ENCODE results near the gene GMEB2.

GMEB2 gene

GRCh38 chr20:63558804-63559484 is 68.0 kb downstream of the GMEB2 start:
- no peak for DNase-seq (ENCODE audit: low spot score)

DNA sequence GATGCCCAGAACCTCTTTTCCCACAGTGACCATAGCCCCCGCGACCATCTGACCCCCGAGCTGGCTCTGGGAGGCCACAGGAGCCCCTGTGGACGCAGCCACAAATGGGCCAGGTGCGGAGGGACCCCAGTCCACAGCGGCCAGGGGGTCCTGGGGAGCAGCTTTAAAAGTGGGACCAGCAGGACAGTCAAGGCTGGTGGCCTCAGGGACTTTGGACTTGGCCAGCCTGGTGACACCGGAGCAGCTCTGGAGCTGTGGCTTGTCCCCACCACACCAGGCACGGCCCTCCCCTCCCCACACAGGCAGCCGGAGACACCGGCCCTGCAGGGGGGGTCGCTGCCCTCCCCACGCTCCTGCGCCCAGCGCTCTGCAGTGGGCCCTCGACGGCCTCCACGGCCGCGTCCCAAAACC is 69.4 kb downstream of the GMEB2 start:
- DNase-seq (ENCODE audit: low spot score), result no peak

GRCh38 chr20:63556873-63557478 is 69.9 kb downstream of the GMEB2 start:
- DNase-seq (ENCODE audit: low spot score), result no peak

GRCh38 chr20:63555661-63556381 is 71.1 kb downstream of the GMEB2 start:
- DNase-seq (ENCODE audit: low spot score), result no peak

DNA sequence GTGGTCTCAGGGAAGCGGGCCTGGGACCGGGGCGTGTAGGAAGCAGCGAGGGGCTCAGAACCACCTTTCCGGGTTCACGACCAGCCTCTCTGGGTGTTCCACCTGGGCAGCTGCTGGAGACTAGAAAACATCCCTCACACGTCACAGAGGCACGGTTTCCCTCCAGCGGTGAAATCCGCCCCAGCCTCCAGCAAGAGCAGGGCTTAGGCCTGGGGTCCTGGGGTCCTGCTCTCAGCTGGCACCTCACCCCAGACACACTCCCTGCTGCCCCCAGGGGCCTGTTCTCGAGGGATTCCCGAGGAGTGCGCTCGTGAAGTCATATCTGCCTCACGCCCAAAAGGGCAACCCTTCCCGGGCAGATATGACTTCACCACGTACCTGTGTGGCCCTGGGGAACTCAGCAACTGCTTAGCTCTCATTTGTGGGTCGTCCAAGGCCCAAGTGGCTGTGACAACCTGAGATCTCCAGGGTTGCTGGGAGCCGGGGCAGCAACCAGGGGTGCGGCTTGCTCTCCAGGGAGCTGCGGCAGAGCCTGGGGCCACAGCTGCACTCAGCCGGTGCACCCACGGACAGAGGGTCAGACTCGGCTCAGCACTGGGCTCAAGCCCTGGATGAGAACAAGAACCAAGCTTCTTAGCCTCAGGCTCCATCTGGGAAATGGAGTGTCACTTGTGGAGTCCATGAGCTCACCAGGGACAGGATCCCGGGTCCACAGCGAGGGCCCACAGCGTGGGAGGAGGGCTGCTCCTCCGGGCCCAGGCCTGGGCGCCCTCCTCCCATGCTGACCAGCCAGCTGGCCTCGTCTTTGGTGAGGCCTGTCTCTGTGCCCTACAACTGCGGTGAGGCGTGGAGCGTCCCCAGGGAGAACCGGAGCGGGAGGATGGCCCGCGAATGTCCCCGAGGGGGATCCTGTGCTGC is 72.3 kb downstream of the GMEB2 start:
- DNase-seq (ENCODE audit: low spot score), result no peak

GRCh38 chr20:63553933-63554290 is 73.0 kb downstream of the GMEB2 start, which contains the start of gene FNDC11:
TSS of gene FNDC11 (plus strand) at chr20:63554159. CDS start at chr20:63555664, 1,505 bp downstream.
- DNase-seq (ENCODE audit: low spot score), result no peak

DNA sequence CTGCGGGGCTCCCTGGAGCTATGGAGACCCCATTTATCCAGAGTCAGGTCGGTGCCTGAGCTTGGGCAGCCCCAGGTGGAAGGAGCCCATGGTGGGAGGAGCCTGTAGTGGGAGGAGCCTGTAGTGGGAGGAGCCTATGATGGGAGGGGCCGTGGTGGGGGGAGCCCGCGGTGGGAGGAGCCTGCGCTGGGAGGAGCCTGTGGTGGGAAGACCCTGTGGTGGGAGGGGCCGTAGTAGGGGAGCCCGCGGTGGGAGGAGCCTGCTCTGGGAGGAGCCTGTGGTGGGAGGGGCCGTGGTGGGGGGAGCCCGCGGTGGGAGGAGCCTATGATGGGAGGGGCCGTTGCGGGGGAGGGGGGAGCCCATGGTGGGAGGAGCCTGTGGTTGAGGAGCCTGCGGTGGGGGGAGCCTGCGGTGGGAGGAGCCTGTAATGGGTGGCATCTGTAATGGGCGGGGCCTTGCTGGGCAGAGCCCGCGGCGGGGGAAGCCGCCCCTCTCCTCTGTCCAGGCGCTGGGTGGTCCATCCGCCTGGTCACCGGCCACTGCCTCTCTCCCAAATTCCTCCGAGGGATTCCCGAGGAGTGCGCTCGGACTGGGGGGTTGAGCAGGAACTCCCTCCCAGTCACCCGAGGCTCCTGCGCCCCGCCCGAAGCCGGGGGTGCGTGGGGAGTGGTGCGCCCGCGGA is 73.5 kb downstream of the GMEB2 start:
- DNase-seq (ENCODE audit: low spot score), result peak; percentile 85

DNA sequence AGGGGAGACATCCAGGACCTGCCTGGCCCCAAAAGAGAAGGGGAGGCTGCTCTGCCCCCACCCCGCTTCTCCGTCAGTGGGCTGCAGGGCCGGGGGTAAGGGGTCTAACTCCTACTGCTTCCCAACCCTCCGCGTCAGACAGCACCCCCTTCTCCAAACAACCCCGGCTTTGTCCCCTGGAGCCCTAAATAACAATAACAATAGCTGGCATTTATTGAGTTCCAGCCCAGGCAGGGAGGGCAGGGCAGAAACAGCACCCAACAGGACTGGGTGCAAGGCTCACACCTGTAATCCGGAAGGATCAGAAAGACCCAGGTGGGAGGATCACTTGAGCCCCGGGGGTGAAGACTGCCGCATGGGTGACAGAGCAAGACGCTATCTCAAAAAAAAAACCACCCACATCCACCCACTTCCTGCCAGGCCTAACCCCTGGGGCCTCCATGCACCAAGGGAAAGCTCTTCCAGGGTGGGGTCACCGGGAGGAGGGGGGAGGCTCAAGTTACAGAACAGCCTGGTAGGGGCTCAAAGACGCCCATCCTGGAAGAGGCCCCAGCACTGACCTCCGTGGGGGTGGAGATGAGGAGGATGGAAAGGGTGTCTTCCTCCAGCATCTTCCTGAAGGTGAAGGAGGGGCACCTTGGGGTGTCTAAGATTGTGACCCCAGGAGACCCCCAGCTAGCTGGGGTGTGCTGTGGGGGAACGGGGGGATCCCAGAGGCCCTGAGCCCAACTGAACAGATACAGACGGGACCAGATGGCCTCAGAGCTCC is 74.2 kb downstream of the GMEB2 start:
- no peak for DNase-seq (ENCODE audit: low spot score)

GRCh38 chr20:63551068-63551467 is 75.8 kb downstream of the GMEB2 start:
- DNase-seq (ENCODE audit: low spot score), result no peak

- DNase-seq (ENCODE audit: low spot score), result no peak
These were observed 77.1 kb downstream of the GMEB2 start for GRCh38 chr20:63549679-63550282.

GRCh38 chr20:63549019-63549418 is 77.9 kb downstream of the GMEB2 start:
- DNase-seq (ENCODE audit: low spot score), result no peak

GRCh38 chr20:63548542-63548941 is 78.4 kb downstream of the GMEB2 start:
- no peak for DNase-seq (ENCODE audit: low spot score)

- no peak for DNase-seq (ENCODE audit: low spot score)
These were observed 79.0 kb downstream of the GMEB2 start, which contains the start of gene SRMS for GRCh38 chr20:63547725-63548480. TSS of gene SRMS (minus strand) at chr20:63547749. CDS start at chr20:63547463, 286 bp downstream.

DNA sequence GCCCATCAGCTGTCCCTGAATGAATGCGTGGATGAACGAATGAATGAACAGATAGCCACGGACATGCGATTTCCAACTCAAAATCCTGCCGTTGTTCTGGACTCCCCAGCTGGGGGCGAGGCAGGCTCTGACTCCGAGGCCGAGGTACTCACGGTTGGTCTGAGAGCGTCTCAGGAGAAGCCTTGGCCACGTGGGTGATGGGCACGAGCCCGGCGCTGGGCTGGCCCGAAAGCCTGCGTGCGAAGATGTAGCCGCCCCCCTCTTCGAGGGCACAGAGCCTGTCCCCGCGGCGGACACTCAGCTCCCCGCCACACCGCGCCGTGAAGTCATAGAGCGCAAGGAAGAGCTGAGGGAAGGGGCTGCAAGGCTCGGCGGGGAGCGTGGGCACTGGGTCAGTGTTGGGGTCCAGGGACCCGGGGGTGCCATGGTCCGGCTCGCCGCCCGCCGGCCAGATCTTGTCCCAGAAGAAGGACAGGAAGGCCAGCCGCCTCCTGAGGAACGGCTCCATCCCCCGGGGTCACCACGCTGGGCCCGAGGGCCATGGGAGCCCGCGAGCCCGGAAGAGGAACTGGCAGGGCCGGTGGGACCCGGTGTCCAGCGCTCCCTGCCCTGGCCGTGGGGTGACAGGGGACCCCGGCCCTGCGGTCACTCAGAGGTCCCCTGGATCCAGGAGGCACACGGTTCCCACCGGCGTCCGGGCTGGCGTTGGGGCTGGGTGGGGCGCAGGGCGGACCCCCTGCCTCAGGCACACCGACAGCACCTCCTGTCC is 79.8 kb downstream of the GMEB2 start:
- no peak for DNase-seq (ENCODE audit: low spot score)

DNA sequence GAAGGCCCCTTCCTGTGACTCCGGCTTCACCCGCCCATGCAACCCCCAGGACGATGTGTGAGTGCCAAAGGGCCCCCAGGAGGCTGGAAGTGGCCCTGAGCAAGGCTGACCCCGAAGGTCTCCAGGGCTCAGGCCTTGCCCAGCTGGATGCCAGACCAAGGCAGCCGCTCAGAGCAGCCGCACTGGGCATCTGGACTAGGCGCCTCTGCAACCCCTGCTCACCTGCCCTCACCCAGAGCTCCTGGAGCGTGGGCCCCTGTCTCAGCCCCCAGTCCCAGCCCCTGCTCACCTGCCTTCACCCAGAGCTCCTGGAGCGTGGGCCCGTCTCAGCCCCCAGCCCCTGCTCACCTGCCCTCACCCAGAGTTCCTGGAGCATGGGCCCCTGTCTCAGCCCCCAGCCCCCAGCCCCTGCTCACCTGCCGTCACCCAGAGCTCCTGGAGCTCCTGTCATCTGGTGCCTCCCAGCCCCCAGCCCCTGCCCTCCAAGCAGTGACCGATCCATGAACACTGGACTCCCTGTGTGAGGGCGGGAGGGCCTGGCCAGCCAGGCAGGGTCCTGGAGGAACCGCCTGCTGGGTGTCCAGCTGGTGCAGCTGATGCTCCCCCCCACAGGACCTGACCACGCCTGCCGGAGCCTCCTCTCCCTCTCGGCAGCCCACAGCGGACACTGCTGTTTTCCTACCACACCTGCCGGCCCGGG is 80.5 kb downstream of the GMEB2 start:
- DNase-seq (ENCODE audit: low spot score), result no peak

DNA sequence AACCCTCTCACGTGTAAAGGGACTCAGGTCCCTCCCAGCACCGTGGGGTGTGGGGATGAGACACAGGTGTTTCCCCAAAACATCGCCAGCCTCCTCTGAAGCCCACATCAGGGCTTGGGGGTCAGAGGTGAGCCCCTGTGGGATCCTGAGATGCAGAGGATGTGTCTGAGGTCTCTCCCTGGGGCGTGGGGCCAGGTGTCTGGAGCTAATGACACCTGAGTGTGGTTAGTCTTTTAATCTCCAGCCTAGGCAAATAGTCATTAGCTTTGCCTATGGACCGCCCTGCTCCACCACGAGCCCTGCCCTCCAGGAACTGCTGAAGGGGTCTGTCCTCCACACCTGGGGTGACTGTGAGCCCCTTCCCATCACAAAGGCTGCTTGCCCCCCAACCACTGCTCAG is 81.1 kb downstream of the GMEB2 start:
- DNase-seq (ENCODE audit: low spot score), result no peak

- no peak for DNase-seq (ENCODE audit: low spot score)
These were observed 81.9 kb downstream of the GMEB2 start for GRCh38 chr20:63544958-63545516.
